HG03139 (cell line): ENCODE results near the gene ZFR2.
"Not testable (repeated sequence)": the region's sequence is repeated elsewhere in the genome, so short reads cannot be mapped to it uniquely, and the experiment has no call there.

Experiments
- ATAC-seq: cut with Tn5 transposase; IDR thresholded peaks from one replicate; pipeline ENCODE4 v1.9.1; 2021; ENCODE audit not compliant: unreplicated experiment

The ZFR2 gene

DNA sequence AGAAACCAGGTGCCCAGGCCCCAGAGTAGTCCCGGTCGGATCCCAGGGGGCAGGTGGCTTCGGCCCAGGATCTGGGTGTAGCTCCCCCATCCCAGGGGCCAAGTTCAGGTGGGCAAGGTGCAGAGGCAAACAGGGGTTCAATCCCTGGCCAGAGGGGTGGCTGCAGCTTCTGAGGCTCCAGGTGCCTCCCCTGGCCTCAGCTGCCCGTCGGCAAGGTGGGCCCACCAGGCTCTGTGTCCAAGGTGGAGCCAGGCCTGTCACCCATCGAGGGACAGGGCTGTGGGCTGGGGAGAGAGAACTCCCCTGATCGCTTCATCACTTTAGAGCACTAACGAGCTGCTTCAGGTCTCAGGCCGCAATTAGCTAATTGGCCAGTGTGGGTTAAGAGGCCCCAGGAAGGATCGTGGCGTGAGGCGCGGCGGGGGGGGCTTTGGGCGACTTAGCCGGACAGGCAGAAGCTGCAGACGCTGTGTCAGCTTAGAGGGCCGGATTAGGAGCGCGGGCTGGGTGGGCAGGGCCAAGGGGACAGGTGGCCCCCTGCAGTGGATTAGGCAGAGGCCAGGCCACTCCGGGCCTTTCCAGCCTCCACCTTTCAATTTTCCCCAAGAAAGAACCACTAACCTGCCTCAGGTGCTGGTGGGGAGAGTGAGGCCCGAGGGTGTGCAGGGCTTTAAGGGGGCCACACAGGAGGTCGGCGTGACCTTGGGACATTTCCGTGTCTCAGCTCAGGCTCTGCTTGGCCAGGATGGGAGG, 94.0 kb downstream of the ZFR2 start:
- no peak for ATAC-seq

DNA sequence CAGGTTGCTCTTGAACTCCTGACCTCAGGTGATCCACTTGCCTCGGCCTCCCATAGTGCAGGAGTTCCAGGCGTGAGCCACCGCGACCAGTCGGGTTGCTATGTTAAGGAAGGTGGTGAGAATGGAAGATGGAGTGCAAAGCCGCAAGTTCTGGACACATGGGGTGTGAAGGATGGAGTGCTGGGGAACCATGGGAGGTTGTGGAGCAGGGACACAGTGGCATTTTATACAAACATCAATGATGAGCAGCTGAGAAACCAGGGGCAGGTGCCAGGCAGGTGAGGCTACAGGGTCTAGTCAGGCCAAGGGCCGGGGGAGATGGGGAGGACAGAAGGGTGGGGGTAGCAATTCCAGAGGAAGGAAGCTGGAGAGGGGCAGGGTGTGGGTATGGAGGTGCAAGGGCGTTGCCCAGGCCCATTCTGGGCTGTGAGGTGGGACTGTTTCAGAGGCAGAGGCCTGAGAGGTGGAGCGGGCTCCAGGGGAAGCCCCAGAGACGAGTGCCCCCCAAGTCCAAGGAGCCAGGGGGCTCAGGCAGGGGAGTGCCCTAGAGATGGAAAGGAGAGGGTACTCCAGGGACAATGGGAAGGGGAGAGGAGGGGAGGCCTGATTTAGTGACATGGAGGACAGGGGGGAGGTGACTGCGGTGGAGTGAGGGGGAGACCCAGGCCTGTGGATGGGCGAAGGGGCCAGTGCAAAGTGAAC, 94.9 kb downstream of the ZFR2 start:
- no peak for ATAC-seq

DNA sequence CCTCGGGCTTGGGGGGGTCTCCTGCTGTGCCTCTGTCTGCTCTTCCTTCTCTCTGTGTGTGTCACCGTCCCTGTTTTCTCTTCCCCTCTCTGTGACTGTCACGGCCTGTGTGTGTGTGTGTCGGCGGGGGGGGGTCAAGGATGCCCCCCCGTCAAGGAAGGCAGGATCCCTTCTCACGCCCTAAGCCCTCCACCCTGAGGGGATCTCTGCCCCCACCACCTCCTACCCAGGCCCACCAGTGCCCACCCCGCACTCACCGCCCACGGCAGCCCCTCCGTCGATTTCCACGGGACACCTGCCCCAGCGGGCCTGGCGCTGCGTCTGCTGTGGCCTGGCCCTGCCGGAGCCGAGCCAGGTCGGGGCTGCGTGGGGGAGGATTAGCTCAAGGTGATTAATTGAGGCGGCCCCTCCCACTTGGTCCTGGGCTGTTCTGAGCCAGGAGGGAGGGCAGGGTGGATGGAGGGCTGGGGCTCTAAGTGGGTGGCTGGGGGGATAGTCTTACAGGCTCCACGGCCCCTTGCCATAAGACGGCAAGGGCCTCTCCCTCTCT, 96.9 kb downstream of the ZFR2 start, which contains the start of gene RAX2:
Gene RAX2, minus strand, starts transcription at position 323 of the 550 bp plus-strand sequence. CDS start 486 bp downstream, outside the sequence.
- no peak for ATAC-seq

DNA sequence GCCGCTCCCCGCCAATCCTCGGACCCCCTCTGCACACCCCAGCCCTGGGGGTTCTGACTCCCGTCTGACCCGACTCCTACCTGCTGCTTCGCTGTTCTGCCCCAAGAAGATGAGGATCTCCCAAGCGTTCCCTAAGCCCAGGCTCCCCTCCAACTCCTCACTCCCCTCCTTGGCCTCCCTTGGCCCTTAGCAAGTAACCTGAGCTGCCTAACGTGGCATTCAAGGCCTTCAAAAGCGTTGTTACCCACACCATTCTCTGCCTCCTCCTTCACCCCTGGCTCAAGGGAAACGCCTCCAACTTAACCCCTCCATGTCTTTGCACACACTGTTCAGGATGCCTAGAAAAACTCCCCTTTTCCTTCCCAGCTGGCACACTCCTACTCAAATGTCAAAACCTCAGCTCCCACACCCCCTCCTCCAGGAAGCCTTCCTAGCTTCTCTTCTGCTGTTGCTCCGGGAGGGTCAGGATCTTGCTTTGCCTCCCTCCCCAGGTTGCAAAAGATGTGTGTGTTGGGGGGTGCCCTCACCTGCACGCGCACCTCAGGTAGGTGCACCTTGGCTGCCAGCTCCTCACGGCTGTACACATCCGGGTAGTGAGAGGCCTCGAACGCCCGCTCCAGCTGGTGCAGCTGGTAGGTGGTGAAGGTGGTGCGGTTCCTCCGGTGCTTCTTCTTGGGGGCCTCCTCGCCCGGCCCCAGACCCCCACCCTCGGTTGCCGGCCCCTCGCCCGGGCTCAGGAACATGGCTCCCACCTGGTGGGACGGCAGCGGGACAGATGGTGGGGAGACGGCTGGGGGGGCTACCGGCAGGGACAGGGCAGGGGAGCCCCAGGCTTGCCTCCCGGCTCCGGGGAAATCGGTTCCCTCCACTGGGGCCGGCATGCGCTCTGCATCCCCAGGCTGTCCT, 97.6 kb downstream of the ZFR2 start:
- no peak for ATAC-seq

DNA sequence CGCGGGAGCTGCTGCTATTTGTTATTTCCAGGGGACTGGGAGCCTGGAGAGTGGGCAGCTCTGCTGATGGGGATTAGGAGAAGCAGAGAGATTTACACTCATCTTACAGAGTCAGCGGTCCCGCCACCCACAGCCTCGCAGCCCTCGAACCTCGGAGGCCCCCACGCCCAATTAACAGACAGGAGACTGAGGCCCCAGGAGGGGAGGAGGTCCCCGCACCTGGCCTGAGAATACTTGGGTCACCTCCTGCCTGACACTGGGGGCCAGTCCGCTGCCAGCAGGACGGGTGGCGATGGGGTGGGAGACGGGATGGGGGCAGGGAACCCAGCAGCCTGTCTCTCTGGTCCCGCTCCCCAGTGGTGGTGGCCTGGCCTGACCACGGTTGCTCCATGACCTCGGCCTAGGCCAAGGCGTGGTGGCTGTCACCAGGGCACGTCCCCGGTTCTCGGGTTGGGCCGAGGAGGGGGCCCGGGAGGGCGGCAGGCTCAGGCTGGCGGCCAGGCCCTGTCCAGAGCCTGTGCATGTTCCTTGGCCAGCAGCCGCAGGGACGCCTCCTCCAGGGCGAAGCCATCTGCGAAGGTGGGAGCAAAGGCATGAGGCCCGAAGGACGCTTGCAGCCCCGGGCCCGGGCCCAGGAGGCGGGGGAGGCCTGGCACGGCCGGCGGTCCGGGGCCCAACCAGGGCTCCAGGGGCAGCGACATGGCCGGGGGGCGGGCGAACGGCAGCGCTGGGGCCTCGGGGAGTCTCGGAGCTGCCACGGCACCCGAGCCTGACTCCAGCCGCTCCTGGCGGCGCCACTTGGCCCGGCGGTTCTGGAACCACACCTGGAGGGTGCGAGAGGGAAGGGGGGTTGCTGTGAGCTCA, 98.5 kb downstream of the ZFR2 start:
- no peak for ATAC-seq

DNA sequence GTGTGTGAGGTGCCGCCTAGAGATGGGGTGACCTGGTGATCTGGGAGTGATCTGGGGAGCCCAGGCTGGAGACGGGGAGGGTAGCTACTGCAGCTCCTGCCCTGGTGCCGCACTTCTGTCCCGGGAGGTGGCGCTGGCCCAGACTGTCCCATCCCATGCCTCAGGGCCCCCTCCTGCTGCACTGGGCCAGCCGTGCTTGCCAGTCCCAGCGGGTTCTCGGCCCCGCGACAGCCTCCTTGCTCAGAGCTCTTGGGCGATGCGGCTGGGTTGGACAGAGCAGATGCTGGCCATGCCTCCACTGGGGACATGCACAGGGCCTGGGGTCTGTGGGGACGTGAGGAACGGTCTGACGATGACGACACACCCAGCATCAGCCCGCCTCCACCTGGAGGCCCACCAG, 99.3 kb downstream of the ZFR2 start:
- no peak for ATAC-seq

DNA sequence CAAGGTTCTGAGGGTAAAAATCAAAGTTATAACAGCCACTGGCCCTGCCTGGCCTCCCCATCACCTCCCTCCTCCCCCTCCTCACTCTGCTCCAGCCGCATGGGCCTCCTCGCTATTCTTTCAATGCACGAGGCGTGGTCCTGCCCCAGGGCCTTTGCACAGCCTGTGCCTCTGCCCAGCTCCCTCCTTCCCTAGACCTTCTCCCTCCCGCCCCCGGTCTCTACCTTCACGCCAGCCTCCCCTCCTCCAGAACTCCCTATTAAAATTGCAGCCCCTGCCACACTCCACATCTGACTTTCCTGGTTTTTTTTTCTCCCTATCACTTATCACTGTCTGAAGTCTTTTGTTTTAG, 100.1 kb downstream of the ZFR2 start:
- ATAC-seq = no peak

DNA sequence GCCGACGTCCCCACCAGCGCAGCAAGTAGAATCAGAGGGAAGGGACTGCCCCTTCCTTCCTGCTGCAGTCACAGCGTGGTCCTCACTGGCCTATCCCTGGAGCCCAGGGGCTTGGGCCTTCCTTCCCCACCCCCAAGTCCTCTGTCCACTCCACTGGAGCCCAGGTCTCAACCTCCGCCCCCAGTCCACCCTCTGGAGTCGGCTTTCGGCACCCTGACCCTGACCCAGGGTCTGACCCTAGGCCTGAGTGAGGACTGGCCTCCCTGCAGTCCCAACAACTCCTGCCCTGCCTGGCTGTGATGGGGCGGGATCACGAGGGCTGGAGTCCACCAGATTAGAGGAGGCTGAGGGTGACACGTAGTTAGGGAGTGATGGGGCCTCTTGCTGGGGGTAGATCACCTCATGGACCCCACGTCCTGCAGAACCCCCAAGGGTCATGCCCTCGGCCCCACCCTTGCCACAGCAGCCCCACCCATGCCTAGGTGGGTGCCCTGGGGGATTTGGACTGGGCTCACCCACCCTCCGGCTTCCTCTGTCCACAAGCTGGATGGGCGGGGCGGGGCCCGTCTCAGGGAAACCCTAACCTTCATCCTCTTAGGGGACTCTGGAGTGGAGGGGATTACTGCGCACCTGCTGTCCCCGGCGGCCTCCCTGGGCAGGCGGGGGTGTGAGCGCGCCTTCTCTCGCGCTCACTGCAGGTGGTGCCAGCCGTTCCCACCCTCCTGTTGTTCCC, 100.7 kb downstream of the ZFR2 start:
- no peak for ATAC-seq

DNA sequence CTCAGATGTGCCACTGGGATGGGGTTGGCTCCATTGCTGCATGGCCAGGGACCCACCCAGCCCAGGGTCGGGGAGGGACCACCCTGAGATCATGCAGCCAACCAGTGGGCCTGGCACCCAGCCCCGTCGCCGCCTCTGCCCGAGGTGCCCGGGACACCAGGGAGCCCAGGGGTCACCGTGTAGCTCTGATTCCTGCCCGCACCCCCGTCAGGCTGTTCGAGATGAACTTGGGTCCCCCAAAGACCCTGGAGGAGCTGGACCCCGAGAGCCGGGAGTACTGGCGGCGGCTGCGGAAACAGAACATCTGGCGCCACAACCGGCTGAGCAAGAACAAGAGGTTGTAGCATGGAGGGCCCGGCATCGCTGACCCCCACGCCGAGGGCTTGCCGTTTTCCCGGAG, 101.8 kb downstream of the ZFR2 start:
- ATAC-seq = no peak

DNA sequence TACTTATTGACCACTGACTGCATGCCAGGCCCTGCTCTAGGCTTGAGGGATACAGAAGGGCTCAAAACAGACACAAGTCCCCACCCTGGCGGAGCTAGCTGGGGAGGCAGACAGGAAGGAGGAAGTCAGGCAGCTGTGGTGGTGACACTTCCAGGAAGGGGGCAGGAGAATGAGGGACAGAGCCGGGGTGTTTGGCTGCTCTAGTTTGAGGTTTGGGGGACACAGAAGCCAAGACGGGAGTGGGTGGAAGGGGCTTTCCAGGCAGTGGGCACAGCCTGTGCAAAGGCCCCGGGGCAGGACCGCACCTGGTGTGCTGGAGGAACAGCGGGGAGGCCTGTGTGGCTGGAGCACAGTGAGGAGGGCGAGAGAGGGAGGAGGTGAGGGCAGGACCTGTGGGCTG, 102.3 kb downstream of the ZFR2 start:
- ATAC-seq = no peak

DNA sequence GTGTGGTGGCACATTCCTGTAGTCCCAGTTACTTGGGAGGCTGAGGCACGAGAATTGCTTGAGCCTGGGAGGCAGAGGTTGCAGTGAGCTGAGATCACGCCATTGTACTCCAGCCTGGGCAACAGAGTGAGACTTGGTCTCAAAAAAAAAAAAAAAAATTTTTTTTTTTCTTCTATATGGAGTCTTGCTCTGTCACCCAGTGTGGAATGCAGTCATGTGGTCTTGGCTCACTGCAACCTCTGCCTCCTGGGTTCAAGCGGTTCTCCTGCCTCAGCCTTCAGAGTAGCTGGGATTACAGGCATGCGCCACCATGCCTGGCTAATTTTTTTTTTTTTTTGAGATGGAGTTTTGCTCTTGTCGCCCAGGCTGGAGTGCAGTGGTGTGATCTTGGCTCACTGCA, 103.1 kb downstream of the ZFR2 start:
- not testable (repeated sequence) for ATAC-seq

DNA sequence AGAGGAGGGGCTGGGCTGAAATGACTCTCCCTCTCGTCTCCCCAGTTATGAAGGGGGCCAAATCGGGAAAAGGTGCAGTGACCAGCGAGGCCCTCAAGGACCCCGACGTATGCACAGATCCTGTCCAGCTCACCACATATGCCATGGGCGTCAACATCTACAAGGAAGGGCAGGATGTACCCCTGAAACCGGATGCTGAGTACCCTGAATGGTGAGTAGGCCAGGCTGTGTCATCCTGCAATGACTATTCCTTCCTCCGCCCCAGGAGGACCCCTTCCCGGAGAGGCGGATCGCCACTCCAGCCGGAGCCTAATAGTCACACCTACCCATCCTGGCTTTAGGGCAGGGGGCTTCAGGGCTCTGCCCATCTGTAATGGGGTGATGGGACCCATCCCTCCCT, 103.7 kb downstream of the ZFR2 start:
- ATAC-seq = no peak

DNA sequence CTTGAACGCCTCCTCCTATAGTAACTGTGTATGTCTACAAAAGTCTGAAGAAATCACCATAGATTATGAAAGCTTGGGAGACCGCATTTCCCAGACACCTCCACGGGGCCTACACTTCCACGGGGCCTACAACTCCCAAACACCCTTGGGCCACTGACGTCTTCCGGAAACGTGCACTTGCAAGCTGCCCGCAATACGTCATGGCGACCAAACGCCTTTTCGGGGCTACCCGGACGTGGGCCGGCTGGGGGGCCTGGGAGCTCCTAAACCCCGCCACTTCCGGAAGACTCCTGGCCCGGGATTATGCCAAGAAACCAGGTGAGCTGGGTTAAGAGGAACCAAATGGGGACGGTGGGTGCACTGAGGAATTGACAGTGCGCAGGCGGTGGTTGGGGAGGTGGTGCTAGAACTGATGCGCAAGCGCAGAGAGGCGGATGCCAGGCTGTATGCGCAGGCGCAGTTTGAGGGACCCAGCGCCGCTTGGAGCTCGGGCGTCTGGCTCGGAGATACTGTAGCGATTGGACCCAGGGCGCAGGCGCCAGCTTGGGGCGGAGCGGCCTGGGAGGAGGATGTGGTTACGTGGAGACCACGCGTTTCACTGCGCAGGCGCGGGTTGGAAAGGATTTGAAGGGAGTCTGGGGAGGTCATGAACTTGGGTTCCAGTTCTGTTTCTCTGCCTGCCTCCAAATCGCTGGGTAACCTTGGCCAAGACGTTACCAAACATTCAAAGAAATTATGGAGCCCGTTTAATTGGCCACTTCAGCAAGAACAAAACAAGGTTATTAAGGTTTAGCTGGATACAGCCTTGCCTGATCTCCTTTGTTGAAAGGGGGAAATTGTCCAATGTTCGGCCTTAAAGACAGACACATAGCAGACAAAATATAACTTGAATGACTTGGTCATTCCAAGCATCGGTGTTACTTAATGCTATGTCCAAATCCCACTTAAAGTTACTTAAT, 106.1 kb downstream of the ZFR2 start, which contains the start of gene MRPL54:
Gene MRPL54, plus strand, starts transcription at position 182 of the 959 bp plus-strand sequence. Its CDS starts 19 bp downstream, at position 201.
- peak; percentile 59 for ATAC-seq

DNA sequence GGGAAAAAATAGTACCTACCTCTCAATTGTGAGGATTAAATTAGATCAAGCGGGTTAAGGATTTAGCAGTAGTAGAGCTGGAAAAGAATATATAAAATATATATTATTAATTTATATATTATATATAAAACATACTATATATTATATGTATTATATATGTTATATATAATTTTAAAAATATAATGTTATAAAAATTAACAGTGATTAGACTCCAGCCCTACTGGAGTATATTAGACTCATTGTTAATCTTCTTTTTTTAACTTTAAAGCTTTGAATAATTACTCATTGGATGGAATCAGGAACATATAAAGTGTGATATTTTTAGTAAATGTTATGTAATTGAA, 106.7 kb downstream of the ZFR2 start:
- ATAC-seq = no peak

DNA sequence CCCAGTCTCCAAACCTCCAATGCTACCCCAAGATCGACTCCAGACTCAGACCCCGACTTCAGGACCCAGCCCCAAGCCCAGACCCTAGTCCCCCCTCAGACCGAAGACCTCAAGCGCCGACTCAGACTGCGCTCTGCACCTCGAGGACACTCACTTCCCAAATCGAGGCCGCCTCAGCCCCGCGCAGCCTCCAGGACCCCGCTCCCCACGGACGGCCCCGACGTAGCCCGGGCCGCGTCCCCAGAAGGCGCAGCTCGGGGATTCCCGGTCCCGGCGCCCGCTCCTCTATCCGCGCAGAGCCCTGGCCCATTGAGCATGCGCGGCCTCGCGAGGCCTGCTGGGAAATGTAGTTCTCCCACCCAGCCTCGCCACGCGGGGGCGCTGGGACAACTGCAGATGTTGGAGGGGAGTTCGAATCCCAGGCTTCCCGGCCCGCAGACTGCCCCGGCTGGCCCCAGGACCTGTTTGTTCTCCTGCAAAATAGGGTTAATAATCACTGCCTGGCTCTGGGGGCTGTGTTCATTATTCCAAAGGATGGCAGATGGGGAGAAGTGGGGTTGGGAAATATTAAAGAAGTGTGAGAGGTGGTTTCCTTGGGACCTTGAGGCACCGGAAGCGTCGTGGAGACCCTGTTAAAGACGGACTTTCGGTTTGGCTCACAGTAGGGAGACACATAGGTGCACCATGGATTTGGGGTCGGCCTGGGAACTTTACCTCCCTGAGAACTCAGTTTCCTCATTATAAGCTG, 107.3 kb downstream of the ZFR2 start, which contains the start of gene APBA3:
Gene APBA3, minus strand, starts transcription at position 311 of the 748 bp plus-strand sequence. CDS start 1,428 bp downstream, outside the sequence.
- ATAC-seq = peak; percentile 40

DNA sequence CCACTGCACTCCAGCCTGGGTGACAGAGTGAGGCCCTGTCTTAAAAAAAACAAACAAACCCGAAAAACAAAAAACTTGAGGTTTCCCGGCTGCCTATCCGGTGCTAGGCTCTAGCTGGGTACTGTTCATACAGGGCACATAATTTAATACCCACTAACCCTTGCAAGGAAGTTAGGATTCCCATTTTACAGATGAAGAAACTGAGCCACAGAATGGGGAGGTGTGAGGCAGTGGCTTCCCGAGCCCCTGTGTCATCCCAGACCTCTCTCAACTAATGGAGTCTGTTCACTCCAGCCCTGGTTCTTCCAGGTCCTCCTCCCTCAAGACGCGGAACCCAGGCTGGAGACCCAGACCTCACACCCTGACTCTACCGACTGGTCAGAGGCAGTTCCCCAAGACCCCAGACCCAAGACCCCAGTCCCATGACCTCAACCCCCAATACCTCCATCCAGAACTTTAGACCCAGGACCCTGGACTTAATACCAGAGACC, 107.9 kb downstream of the ZFR2 start:
- no peak for ATAC-seq

DNA sequence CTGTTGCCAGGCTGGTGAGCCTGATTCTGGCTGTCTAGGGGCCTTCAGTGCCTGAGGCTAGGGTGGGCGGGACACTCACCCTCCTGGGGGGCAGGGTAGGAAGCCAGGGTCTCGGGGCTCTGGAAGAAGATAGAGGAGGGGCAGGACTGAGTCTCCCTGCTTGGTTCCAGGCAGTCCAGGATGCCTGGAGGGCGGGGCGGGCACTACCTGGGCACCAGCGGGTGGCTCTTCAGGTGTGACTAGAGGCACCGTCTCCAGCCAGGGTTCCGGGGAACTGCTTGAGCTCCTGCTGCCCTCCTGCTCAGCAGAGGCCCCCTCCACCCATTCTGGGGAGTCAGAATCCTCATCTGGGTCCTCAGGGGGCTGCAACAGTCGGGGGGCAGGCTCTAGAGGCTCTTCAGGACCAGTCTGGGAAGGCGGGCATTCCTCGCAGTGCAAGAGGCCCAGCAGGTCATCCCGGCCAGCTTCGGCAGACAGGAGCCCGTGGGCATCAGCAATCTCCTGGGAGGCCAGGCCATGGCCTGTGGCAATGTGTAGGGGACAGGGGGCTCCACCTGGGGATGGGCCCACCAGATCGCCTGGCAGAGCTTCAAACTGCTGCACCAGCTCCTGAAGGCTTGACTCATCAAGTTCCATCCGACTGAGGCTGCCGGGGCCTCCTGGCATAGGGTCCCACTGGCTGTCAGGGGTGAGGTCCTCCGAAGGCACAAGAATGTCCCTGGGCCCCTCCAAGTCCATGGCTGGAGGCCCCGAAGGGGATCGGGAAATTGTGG, 109.2 kb downstream of the ZFR2 start:
- ATAC-seq = no peak
